Naive thymus-derived CD4-positive, alpha-beta T cell (primary cell): ENCODE results near the gene AIF1L. TPM values are rescaled to one million over a fixed set of nuclear protein-coding genes. Genes with fewer than 3 reads are reported as not detected.

Experiments used
- ATAC-seq: fragments of 150-1000 bp; cut with Tn5 transposase; 2 replicates; pipeline ENCODE4 v1.10.0; 2021; ENCODE audit warnings: mild to moderate bottlenecking, moderate library complexity
- CTCF ChIA-PET: fragments of 350-600 bp; sonication (Branson Sonifier 250); formaldehyde crosslinking; loops from one replicate; lab custom pipeline; 2021; ENCODE audit warnings: antibody characterized with exemption; lab: Charles Lee
- POLR2A ChIA-PET: fragments of 350-600 bp; sonication (Branson Sonifier 250); formaldehyde crosslinking; loops from one replicate; lab custom pipeline; 2021; ENCODE audit warnings: antibody characterized with exemption, inconsistent platforms; lab: Charles Lee
- DNase-seq, 9 donors: peaks; one replicate each; pipeline versions ENCODE4 v3.0.0 to v3.0.0-alpha.2; 2020 to 2022; ENCODE audit warnings: mixed read lengths in 1 of 9
- H3K27ac ChIP-seq: one replicate; pipeline ENCODE4 v1.7.0; 2013; ENCODE audit warnings: mild to moderate bottlenecking, low read depth, low read length, moderate library complexity
- H3K27me3 ChIP-seq, 2 donors: one replicate each; pipeline ENCODE4 v1.7.0; 2013; ENCODE audit warnings: low read length in 2 of 2, mild to moderate bottlenecking in 2 of 2, moderate library complexity in 2 of 2; ENCODE audit not compliant: control insufficient read depth in 2 of 2, insufficient read depth in 2 of 2
- H3K36me3 ChIP-seq, 3 experiments: 1 replicate in 2 of 3; 2 replicates in 1 of 3; pipeline ENCODE4 v1.7.0; 2013; ENCODE audit warnings: low read length in 3 of 3, mild to moderate bottlenecking in 3 of 3, moderate library complexity in 1 of 3; ENCODE audit not compliant: insufficient read depth in 3 of 3, control insufficient read depth in 2 of 3
- H3K4me1 ChIP-seq, 2 donors: one replicate each; pipeline ENCODE4 v1.7.0; 2013; ENCODE audit warnings: low read length in 2 of 2, mild to moderate bottlenecking in 2 of 2, moderate library complexity in 1 of 2; ENCODE audit not compliant: control insufficient read depth in 2 of 2, insufficient read depth in 2 of 2
- H3K4me3 ChIP-seq: 2 replicates; pipeline ENCODE4 v1.7.0; 2013; ENCODE audit warnings: mild to moderate bottlenecking, low read length
- H3K9me3 ChIP-seq, 3 experiments: 1 replicate in 2 of 3; 2 replicates in 1 of 3; pipeline ENCODE4 v1.7.0; 2013; ENCODE audit warnings: low read length in 3 of 3; ENCODE audit not compliant: control insufficient read depth in 2 of 3
- H3K27ac Mint-ChIP-seq, 9 donors: one replicate each; pipeline ENCODE4 v1.8.0; 2020 to 2022; ENCODE audit warnings: mixed read lengths in 9 of 9, mild to moderate bottlenecking in 8 of 9, moderate library complexity in 5 of 9, inconsistent platforms in 2 of 9
- H3K27me3 Mint-ChIP-seq, 5 donors: one replicate each; pipeline ENCODE4 v1.8.0; 2021 to 2022; ENCODE audit warnings: mixed read lengths in 5 of 5, mild to moderate bottlenecking in 1 of 5
- H3K36me3 Mint-ChIP-seq, 5 donors: one replicate each; pipeline ENCODE4 v1.8.0; 2020 to 2022; ENCODE audit warnings: mixed read lengths in 5 of 5, mild to moderate bottlenecking in 3 of 5, inconsistent platforms in 1 of 5
- H3K4me1 Mint-ChIP-seq, 7 donors: one replicate each; pipeline ENCODE4 v1.8.0; 2020 to 2022; ENCODE audit warnings: mixed read lengths in 7 of 7, mild to moderate bottlenecking in 3 of 7, inconsistent platforms in 1 of 7
- H3K4me3 Mint-ChIP-seq, 10 donors: one replicate each; pipeline ENCODE4 v1.8.0; 2020 to 2022; ENCODE audit warnings: mild to moderate bottlenecking in 10 of 10, mixed read lengths in 10 of 10, moderate library complexity in 6 of 10, inconsistent platforms in 2 of 10
- H3K9me3 Mint-ChIP-seq, 11 donors: one replicate each; pipeline ENCODE4 v1.8.0; 2020 to 2022; ENCODE audit warnings: mixed read lengths in 11 of 11, mild to moderate bottlenecking in 4 of 11, inconsistent platforms in 1 of 11, moderate library complexity in 1 of 11
- intact Hi-C, 2 donors: fragments of 100-400 bp; cut with micrococcal nuclease; formaldehyde crosslinking; loops; one replicate each; pipeline ENCODE4 v1.15.1; 2023
- polyA plus RNA-seq, 2 donors: library from polyadenylated mRNA; unstranded; fragments of 300-500 nt; fragmentation: Illumina TruSeq; gene quantifications; one replicate each; pipeline ENCODE4 v1.2.3, GENCODE V29; 2021
- total RNA-seq, 6 experiments: library from RNA in 5 of 6; stranded (reverse) in 5 of 6; gene quantifications; 1 replicate in 5 of 6; 2 replicates in 1 of 6; pipeline ENCODE4 v1.2.3 and lab custom pipeline; 2021 to 2026

AIF1L gene
- total and polyA plus RNA-seq, 7 experiments from 2014 or later, result 0.10 to 0.44 (median 0.22) TPM; not detected in 1

- Histone ChIP-seq H3K4me3 (no peak overlapping the region), H3K9me3 (no peaks in the 10 kb centered on the region), H3K4me1 (peaks cover under 1 to 1% of the 10 kb centered on the region in 2 donors), H3K36me3 (no peaks in the 10 kb centered on the region), H3K27me3 (no peaks in the 10 kb centered on the region), H3K27ac (no peak overlapping the region)
- no peak overlapping the region for H3K27ac Mint-ChIP-seq
- intact Hi-C loops, result no loop called here
- no peak for DNase-seq
- H3K4me3 Mint-ChIP-seq, result no peak overlapping the region
- peaks cover 0 to 7% (median 0%) of the 10 kb centered on the region in 5 donors for H3K27me3 Mint-ChIP-seq
- ChIA-PET CTCF (no interaction called here), POLR2A (interaction anchor here (0.7 kb wide), 1 partner anchor 1161 kb away, joined by 3 read pairs; no protein-coding TSS in a partner anchor)
- no peaks in the 10 kb centered on the region for H3K36me3 Mint-ChIP-seq
- H3K4me1 Mint-ChIP-seq, result peaks cover 0 to 1% (median under 1%) of the 10 kb centered on the region in 7 donors
- H3K9me3 Mint-ChIP-seq, result no peaks in the 10 kb centered on the region
- ATAC-seq, result no peak
Observed at GRCh38 chr9:131119600-131119999, 23.3 kb downstream of the AIF1L start.

DNA sequence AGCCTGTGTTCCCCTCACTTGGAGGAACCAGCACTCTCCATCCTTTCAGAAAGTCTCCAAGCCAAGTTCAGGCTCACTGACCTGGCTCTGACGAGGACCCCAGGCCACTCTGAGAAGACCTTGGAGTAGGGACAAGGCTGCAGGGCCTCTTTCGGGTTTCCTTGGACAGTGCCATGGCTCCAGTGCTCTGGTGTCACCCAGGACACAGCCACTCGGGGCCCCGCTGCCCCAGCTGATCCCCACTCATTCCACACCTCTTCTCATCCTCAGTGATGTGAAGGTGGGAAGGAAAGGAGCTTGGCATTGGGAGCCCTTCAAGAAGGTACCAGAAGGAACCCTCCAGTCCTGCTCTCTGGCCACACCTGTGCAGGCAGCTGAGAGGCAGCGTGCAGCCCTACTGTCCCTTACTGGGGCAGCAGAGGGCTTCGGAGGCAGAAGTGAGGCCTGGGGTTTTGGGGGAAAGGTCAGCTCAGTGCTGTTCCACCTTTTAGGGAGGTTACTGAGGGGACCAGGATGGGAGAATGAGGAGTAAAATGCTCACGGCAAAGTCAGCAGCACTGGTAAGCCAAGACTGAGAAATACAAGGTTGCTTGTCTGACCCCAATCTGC, 24.4 kb downstream of the AIF1L start:
- H3K9me3 ChIP-seq, result no peaks in the 10 kb centered on the region
- no peak overlapping the region for H3K27ac ChIP-seq
- intact Hi-C loops, result loop anchor here (10.0 kb wide), 4 partner anchors 624 to 1824 kb away; partner anchors contain the start of genes MED27 (in 1 of the 2), NTNG2 (in 1 of the 2), RAPGEF1 (in 1 of the 2) and TSC1 (in 1 of the 2)
- H3K4me3 Mint-ChIP-seq, result no peak overlapping the region
- no peaks in the 10 kb centered on the region for H3K27me3 ChIP-seq
- H3K9me3 Mint-ChIP-seq, result peaks cover 0 to 5% (median 0%) of the 10 kb centered on the region in 11 donors
- H3K27me3 Mint-ChIP-seq, result peaks cover 0 to 12% (median 0%) of the 10 kb centered on the region in 5 donors
- POLR2A ChIA-PET, result no interaction called here
- no peaks in the 10 kb centered on the region for H3K36me3 ChIP-seq
- no peak overlapping the region for H3K27ac Mint-ChIP-seq
- peaks cover 4% of the 10 kb centered on the region in 2 donors for H3K4me1 ChIP-seq
- CTCF ChIA-PET, result interaction anchor here (0.6 kb wide), 1 partner anchor 1231 kb away, joined by 3 read pairs; no protein-coding TSS in a partner anchor
- H3K36me3 Mint-ChIP-seq, result peaks cover 0 to 3% (median 0%) of the 10 kb centered on the region in 5 donors
- ATAC-seq, result no peak
- peaks cover 4 to 12% (median 10%) of the 10 kb centered on the region in 7 donors for H3K4me1 Mint-ChIP-seq
- peak in 1 of 9 donors; percentile 18 for DNase-seq
- no peak overlapping the region for H3K4me3 ChIP-seq

- peaks cover 0 to 12% (median 0%) of the 10 kb centered on the region in 5 donors for H3K27me3 Mint-ChIP-seq
- H3K27ac ChIP-seq, result no peak overlapping the region
- no peaks in the 10 kb centered on the region for H3K9me3 ChIP-seq
- peak in 1 of 9 donors; percentile 15 for DNase-seq
- H3K36me3 Mint-ChIP-seq, result peaks cover 0 to 3% (median 0%) of the 10 kb centered on the region in 5 donors
- H3K9me3 Mint-ChIP-seq, result peaks cover 0 to 5% (median 0%) of the 10 kb centered on the region in 11 donors
- no peak for ATAC-seq
- H3K4me1 Mint-ChIP-seq, result peaks cover 8 to 18% (median 17%) of the 10 kb centered on the region in 7 donors
- H3K4me3 ChIP-seq, result no peak overlapping the region
- no peak overlapping the region for H3K27ac Mint-ChIP-seq
- no peaks in the 10 kb centered on the region for H3K36me3 ChIP-seq
- CTCF ChIA-PET, result no interaction called here
- intact Hi-C loops, result loop anchor here (10.0 kb wide), 4 partner anchors 623 to 1823 kb away; partner anchors contain the start of genes MED27 (in 1 of the 2), NTNG2 (in 1 of the 2), RAPGEF1 (in 1 of the 2) and TSC1 (in 1 of the 2)
- H3K4me3 Mint-ChIP-seq, result no peak overlapping the region
- H3K27me3 ChIP-seq, result no peaks in the 10 kb centered on the region
- POLR2A ChIA-PET, result interaction anchor here (0.5 kb wide), 1 partner anchor 187 kb away, joined by 3 read pairs; no protein-coding TSS in a partner anchor
- H3K4me1 ChIP-seq, result peaks cover 8 to 9% of the 10 kb centered on the region in 2 donors
Observed at GRCh38 chr9:131121346-131121745, 25.0 kb downstream of the AIF1L start.

- Mint-ChIP-seq H3K36me3 (peaks cover 0 to 3% (median 0%) of the 10 kb centered on the region in 5 donors), H3K9me3 (peaks cover 0 to 5% (median 0%) of the 10 kb centered on the region in 11 donors), H3K27ac (no peak overlapping the region), H3K27me3 (peaks cover 0 to 12% (median 0%) of the 10 kb centered on the region in 5 donors), H3K4me3 (peak overlapping the region in 1 of 10 donors; percentile 40), H3K4me1 (peaks cover 12 to 24% (median 19%) of the 10 kb centered on the region in 7 donors)
- Histone ChIP-seq H3K9me3 (no peaks in the 10 kb centered on the region), H3K27ac (no peak overlapping the region), H3K36me3 (peaks cover 0 to 2% (median 0%) of the 10 kb centered on the region in 3 experiments), H3K27me3 (no peaks in the 10 kb centered on the region), H3K4me1 (peaks cover 12 to 14% of the 10 kb centered on the region in 2 donors), H3K4me3 (no peak overlapping the region)
- DNase-seq (no peak), ATAC-seq (no peak)
- ChIA-PET CTCF (no interaction called here), POLR2A (no interaction called here)
- intact Hi-C loops, result loop anchor here (10.0 kb wide), 4 partner anchors 623 to 1823 kb away; partner anchors contain the start of genes MED27 (in 1 of the 2), NTNG2 (in 1 of the 2), RAPGEF1 (in 1 of the 2) and TSC1 (in 1 of the 2)
Observed at GRCh38 chr9:131122158-131122557, 25.8 kb downstream of the AIF1L start.

DNA sequence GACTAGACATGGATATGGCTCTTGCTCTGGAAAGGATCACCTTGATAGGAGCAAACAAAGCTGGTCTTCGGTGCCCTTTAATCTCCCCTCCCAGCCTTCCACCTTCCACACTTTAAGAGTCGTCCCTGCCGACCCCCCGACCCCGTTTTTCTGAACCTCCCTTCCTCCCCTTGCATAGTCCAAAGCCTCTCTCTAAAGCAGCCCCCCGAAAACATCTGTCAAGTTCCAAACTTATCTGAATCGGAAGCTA, 28.6 kb downstream of the AIF1L start:
- H3K4me3 ChIP-seq, result peak overlapping the region; percentile 96
- H3K27ac ChIP-seq, result peak overlapping the region; percentile 88
- Mint-ChIP-seq H3K27ac (peak overlapping the region; percentile 98 to 99 (median 99)), H3K4me1 (peaks cover 12 to 44% (median 31%) of the 10 kb centered on the region in 7 donors), H3K4me3 (peak overlapping the region; percentile 93 to 100 (median 99)), H3K9me3 (peaks cover 0 to 7% (median 0%) of the 10 kb centered on the region in 11 donors), H3K27me3 (peaks cover 0 to 5% (median 0%) of the 10 kb centered on the region in 5 donors), H3K36me3 (peaks cover 0 to 21% (median 14%) of the 10 kb centered on the region in 5 donors)
- intact Hi-C loops, result loop anchor here (1.0 to 10.0 kb wide), 15 partner anchors 66 to 1820 kb away; partner anchors contain the start of genes UCK1 (in 2 of the 2), EXOSC2 (in 1 of the 2), FAM78A (in 1 of the 2) and MED27 (in 1 of the 2)
- H3K9me3 ChIP-seq, result no peaks in the 10 kb centered on the region
- peaks cover 12 to 14% of the 10 kb centered on the region in 2 donors for H3K4me1 ChIP-seq
- ATAC-seq (no peak), DNase-seq (no peak)
- ChIA-PET POLR2A (interaction anchor here (0.6 to 1.7 kb wide), 16 partner anchors 9 to 1230 kb away, joined by 3 to 6 read pairs (median 3); partner anchors contain the start of genes EXOSC2, MED27 and SETX), CTCF (no interaction called here)
- no peaks in the 10 kb centered on the region for H3K27me3 ChIP-seq
- H3K36me3 ChIP-seq, result peaks cover 8 to 30% (median 8%) of the 10 kb centered on the region in 3 experiments

GRCh38 chr9:131125288-131126058, 29.1 kb downstream of the AIF1L start, which contains the start of gene NUP214:
Gene NUP214, plus strand, starts transcription at chr9:131125586. Its CDS starts 119 bp downstream, at chr9:131125705.
- DNase-seq (peak; percentile 98 to 100 (median 99)), ATAC-seq (peak; percentile 99)
- CTCF ChIA-PET, result interaction anchor here (0.6 kb wide), 1 partner anchor 12 kb away, joined by 3 read pairs; no protein-coding TSS in a partner anchor
- Mint-ChIP-seq H3K36me3 (peaks cover 0 to 24% (median 15%) of the 10 kb centered on the region in 5 donors), H3K27ac (peak within 1 kb of the TSS; percentile 98 to 99 (median 99)), H3K4me1 (peaks cover 12 to 45% (median 33%) of the 10 kb centered on the region in 7 donors), H3K9me3 (peaks cover 0 to 7% (median 0%) of the 10 kb centered on the region in 11 donors), H3K27me3 (peaks cover 0 to 5% (median 0%) of the 10 kb centered on the region in 5 donors), H3K4me3 (peak within 1 kb of the TSS; percentile 93 to 100 (median 99))
- POLR2A ChIA-PET, result interaction anchor here (0.6 to 1.7 kb wide), 20 partner anchors 8 to 1230 kb away, joined by 3 to 6 read pairs (median 3); partner anchors contain the start of genes EXOSC2, MED27 and SETX
- peak within 1 kb of the TSS; percentile 96 for H3K4me3 ChIP-seq
- peaks cover 8 to 35% (median 11%) of the 10 kb centered on the region in 3 experiments for H3K36me3 ChIP-seq
- H3K27ac ChIP-seq, result peak within 1 kb of the TSS; percentile 88
- H3K27me3 ChIP-seq, result no peaks in the 10 kb centered on the region
- intact Hi-C loops, result loop anchor here (1.0 to 10.0 kb wide), 15 partner anchors 67 to 1819 kb away; partner anchors contain the start of genes UCK1 (in 2 of the 2), EXOSC2 (in 1 of the 2), FAM78A (in 1 of the 2) and MED27 (in 1 of the 2)
- H3K4me1 ChIP-seq, result peaks cover 12 to 14% of the 10 kb centered on the region in 2 donors
- no peaks in the 10 kb centered on the region for H3K9me3 ChIP-seq
